ENCODE results near the gene OSBPL10.

DNA sequence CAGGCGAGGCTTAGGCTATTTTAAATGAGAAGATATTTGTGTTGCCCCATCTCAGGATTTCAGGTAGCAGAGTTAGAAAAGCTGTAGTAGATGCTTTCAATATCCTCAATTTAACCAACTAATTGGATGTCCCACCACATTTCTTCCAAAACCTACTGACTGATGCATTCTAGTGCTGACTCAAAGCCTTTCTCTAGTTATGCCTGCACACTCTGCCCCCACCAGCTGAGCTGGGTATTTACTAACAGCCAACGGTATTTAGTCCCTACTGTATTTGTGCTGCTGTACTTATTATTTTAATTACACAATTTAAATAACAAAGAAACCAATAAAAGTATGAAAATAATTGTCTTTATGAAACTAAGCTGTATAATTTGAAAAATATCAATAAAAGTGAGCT, 139.5 kb downstream of the OSBPL10 start:
- TF ChIP-seq RCOR1 (IDR thresholded peaks at IDR 0.05; ENCODE audit: low read depth, low read length), result no peak
- no peak for TF ChIP-seq JUNB (IDR thresholded peaks at IDR 0.05)
- TF ChIP-seq, protein P1, sequence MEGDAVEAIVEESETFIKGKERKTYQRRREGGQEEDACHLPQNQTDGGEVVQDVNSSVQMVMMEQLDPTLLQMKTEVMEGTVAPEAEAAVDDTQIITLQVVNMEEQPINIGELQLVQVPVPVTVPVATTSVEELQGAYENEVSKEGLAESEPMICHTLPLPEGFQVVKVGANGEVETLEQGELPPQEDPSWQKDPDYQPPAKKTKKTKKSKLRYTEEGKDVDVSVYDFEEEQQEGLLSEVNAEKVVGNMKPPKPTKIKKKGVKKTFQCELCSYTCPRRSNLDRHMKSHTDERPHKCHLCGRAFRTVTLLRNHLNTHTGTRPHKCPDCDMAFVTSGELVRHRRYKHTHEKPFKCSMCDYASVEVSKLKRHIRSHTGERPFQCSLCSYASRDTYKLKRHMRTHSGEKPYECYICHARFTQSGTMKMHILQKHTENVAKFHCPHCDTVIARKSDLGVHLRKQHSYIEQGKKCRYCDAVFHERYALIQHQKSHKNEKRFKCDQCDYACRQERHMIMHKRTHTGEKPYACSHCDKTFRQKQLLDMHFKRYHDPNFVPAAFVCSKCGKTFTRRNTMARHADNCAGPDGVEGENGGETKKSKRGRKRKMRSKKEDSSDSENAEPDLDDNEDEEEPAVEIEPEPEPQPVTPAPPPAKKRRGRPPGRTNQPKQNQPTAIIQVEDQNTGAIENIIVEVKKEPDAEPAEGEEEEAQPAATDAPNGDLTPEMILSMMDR (IDR thresholded peaks at IDR 0.05), result no peak
- TF ChIP-seq POLR2A (IDR thresholded peaks at IDR 0.05; ENCODE audit: low read length), result no peak
- no peak for TF ChIP-seq ELK1 (IDR thresholded peaks at IDR 0.05; ENCODE audit: low read depth, low read length)
- TF ChIP-seq REST (IDR thresholded peaks at IDR 0.05), result no peak
- TF ChIP-seq, protein P2, sequence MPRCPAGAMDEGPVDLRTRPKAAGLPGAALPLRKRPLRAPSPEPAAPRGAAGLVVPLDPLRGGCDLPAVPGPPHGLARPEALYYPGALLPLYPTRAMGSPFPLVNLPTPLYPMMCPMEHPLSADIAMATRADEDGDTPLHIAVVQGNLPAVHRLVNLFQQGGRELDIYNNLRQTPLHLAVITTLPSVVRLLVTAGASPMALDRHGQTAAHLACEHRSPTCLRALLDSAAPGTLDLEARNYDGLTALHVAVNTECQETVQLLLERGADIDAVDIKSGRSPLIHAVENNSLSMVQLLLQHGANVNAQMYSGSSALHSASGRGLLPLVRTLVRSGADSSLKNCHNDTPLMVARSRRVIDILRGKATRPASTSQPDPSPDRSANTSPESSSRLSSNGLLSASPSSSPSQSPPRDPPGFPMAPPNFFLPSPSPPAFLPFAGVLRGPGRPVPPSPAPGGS (IDR thresholded peaks at IDR 0.05), result no peak
- no peak for TF ChIP-seq HEYL (CRISPR knock-in tag; IDR thresholded peaks at IDR 0.05)
- TF ChIP-seq RARB (CRISPR knock-in tag; IDR thresholded peaks at IDR 0.05), result no peak

Measured in A549 (cell line).